Adrenal gland (tissue), 5 donors: ENCODE measurements around the gene VPS25.

Source experiments
- POLR2A ChIP-seq, 2 donors: fragments of 450-650 bp; IDR thresholded peaks; one replicate each; pipeline ENCODE4 v1.6.1; 2017; ENCODE audit warnings: antibody characterized with exemption in 2 of 2, mild to moderate bottlenecking in 2 of 2, moderate library complexity in 1 of 2
- TF ChIP-seq, protein P1 (sequence below), 6 experiments: fragments of 450-650 bp in 4 of 6; fragments of 200-600 bp in 2 of 6; sonication (generic) in 1 of 6; IDR thresholded peaks; 1 replicate in 5 of 6; 2 replicates in 1 of 6; pipeline versions ENCODE4 v1.5.1 to v1.8.0; 2016 to 2021; ENCODE audit warnings: antibody characterized with exemption in 6 of 6, mild to moderate bottlenecking in 2 of 6, moderate library complexity in 1 of 6
- donor health status: DM: no; HTN: no; CAD: no.

DNA sequence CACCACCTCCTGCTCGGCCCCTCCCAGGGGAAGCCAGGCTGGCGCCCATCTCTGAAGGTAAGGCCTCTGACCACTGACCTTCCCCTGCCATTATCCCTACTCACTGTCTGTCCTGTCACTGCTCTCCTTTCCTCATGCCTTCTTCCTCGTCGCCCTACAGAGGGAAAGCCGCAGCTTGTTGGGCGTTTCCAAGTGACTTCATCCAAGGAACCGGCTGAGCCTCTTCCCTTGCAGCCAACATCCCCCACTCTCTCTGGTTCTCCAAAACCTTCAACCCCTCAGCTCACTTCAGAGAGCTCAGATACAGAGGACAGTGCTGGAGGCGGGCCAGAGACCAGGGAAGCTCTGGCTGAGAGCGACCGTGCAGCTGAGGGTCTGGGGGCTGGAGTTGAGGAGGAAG, 22.2 kb downstream of the VPS25 start:
- TF ChIP-seq, protein P1, sequence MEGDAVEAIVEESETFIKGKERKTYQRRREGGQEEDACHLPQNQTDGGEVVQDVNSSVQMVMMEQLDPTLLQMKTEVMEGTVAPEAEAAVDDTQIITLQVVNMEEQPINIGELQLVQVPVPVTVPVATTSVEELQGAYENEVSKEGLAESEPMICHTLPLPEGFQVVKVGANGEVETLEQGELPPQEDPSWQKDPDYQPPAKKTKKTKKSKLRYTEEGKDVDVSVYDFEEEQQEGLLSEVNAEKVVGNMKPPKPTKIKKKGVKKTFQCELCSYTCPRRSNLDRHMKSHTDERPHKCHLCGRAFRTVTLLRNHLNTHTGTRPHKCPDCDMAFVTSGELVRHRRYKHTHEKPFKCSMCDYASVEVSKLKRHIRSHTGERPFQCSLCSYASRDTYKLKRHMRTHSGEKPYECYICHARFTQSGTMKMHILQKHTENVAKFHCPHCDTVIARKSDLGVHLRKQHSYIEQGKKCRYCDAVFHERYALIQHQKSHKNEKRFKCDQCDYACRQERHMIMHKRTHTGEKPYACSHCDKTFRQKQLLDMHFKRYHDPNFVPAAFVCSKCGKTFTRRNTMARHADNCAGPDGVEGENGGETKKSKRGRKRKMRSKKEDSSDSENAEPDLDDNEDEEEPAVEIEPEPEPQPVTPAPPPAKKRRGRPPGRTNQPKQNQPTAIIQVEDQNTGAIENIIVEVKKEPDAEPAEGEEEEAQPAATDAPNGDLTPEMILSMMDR (IDR thresholded peaks at IDR 0.05), result no peak
- TF ChIP-seq POLR2A (IDR thresholded peaks at IDR 0.05), result no peak
